H1 (cell line): ENCODE results near the gene HPCAL4. TPM values are rescaled to one million over a fixed set of nuclear protein-coding genes. Genes with fewer than 3 reads are reported as not detected.
A peak's percentile ranks its signal among the peaks of the same experiment; 100 is the strongest.

Experiments
- CTCF ChIA-PET: fragments of 300-600 bp; sonication (Branson Sonifier 250); formaldehyde crosslinking; loops from one replicate; lab custom pipeline; 2021; ENCODE audit not compliant: partially characterized antibody; lab: Charles Lee
- POLR2A ChIA-PET: fragments of 300-600 bp; sonication (Branson Sonifier 250); formaldehyde crosslinking; loops from one replicate; lab custom pipeline; 2021; ENCODE audit warnings: inconsistent platforms; ENCODE audit not compliant: partially characterized antibody; lab: Charles Lee
- DNase-seq, 2 experiments: peaks; one replicate each; pipeline versions ENCODE4 v3.0.0 to v3.0.0-alpha.2; 2010 to 2022; ENCODE audit warnings: low spot score in 2 of 2, low read depth in 1 of 2, mixed read lengths in 1 of 2
- FAIRE-seq: peaks from 2 replicates; lab custom pipeline; 2011; peaks lifted over from hg19 to GRCh38; lab: Jason Lieb, UNC
- H2AFZ ChIP-seq: 2 replicates; pipeline ENCODE4 v1.8.1; 2012; ENCODE audit warnings: low read length, inconsistent platforms
- H2AK5ac ChIP-seq: 2 replicates; pipeline ENCODE4 v1.6.1; 2013; ENCODE audit warnings: low read depth, low read length
- H2BK120ac ChIP-seq: replicated peaks from 2 replicates; pipeline ENCODE3; 2013; ENCODE audit warnings: low read depth, low read length, inconsistent platforms
- H2BK12ac ChIP-seq: 2 replicates; pipeline ENCODE4 v1.6.1; 2013; ENCODE audit warnings: low read depth, low read length
- H2BK15ac ChIP-seq: 2 replicates; pipeline ENCODE4 v1.6.1; 2013; ENCODE audit warnings: low read length
- H2BK20ac ChIP-seq: 2 replicates; pipeline ENCODE4 v1.6.1; 2013; ENCODE audit warnings: low read length
- H2BK5ac ChIP-seq: 2 replicates; pipeline ENCODE4 v1.6.1; 2013; ENCODE audit warnings: low read depth, low read length
- H3K14ac ChIP-seq: 2 replicates; pipeline ENCODE4 v1.6.1; 2013; ENCODE audit warnings: inconsistent platforms; ENCODE audit not compliant: insufficient read length
- H3K18ac ChIP-seq: 2 replicates; pipeline ENCODE4 v1.6.1; 2013; ENCODE audit warnings: low read length; ENCODE audit errors: extremely low read depth
- H3K23ac ChIP-seq: 2 replicates; pipeline ENCODE4 v1.6.1; 2013; ENCODE audit warnings: inconsistent platforms; ENCODE audit not compliant: insufficient read length
- H3K23me2 ChIP-seq: 2 replicates; pipeline ENCODE4 v1.6.1; 2013; ENCODE audit warnings: low read depth, low read length
- H3K27ac ChIP-seq: 2 replicates; pipeline ENCODE4 v1.6.1; 2011; ENCODE audit warnings: low read depth, low read length, inconsistent platforms
- H3K27me3 ChIP-seq, 4 experiments: replicated peaks in 1 of 4; 1 replicate in 1 of 4; 2 replicates in 3 of 4; pipeline versions ENCODE4 v1.6.1 to v1.8.1; 2011 to 2013; ENCODE audit warnings: low read length in 3 of 4, mild to moderate bottlenecking in 3 of 4, inconsistent platforms in 2 of 4, mixed read lengths in 2 of 4, moderate library complexity in 1 of 4; ENCODE audit not compliant: control insufficient read depth in 3 of 4, insufficient read depth in 3 of 4; ENCODE audit errors: extremely low read depth in 1 of 4
- H3K36me3 ChIP-seq, 4 experiments: 2 replicates each; pipeline versions ENCODE4 v1.6.1 to v1.8.1; 2011 to 2013; ENCODE audit warnings: mild to moderate bottlenecking in 4 of 4, low read length in 3 of 4, moderate library complexity in 2 of 4, control low read depth in 1 of 4, inconsistent platforms in 1 of 4; ENCODE audit not compliant: insufficient read depth in 4 of 4, control insufficient read depth in 2 of 4
- H3K4ac ChIP-seq: replicated peaks from 2 replicates; pipeline ENCODE3; 2013; ENCODE audit warnings: low read length, low read depth, mixed read lengths, inconsistent platforms; ENCODE audit not compliant: insufficient read length
- H3K4me1 ChIP-seq, 4 experiments: replicated peaks in 1 of 4; 1 replicate in 1 of 4; 2 replicates in 3 of 4; pipeline versions ENCODE4 v1.6.1 to v1.8.1; 2011 to 2013; ENCODE audit warnings: low read length in 3 of 4, inconsistent platforms in 2 of 4, mixed read lengths in 1 of 4; ENCODE audit not compliant: insufficient read depth in 4 of 4, control insufficient read depth in 3 of 4
- H3K4me2 ChIP-seq, 2 experiments: 2 replicates each; pipeline versions ENCODE4 v1.6.1 to v1.8.1; 2011 to 2013; ENCODE audit warnings: low read depth in 2 of 2, low read length in 2 of 2, control low read depth in 1 of 2, inconsistent platforms in 1 of 2, mild to moderate bottlenecking in 1 of 2; ENCODE audit not compliant: insufficient read depth in 1 of 2
- H3K4me3 ChIP-seq, 4 experiments: fragments of 200-600, 300-600 bp in 1 of 4; sonication (generic), shearing (Covaris generic), sonication (Bioruptor Twin) in 1 of 4; 2 replicates each; pipeline versions ENCODE4 v1.5.1 to v1.8.1; 2011 to 2016; ENCODE audit warnings: low read length in 4 of 4, low read depth in 3 of 4, control low read depth in 2 of 4, inconsistent platforms in 2 of 4, mild to moderate bottlenecking in 2 of 4, mixed read lengths in 1 of 4, moderate library complexity in 1 of 4; ENCODE audit not compliant: insufficient read depth in 2 of 4; ENCODE audit errors: extremely low read depth in 1 of 4
- H3K56ac ChIP-seq: replicated peaks from 2 replicates; pipeline ENCODE3; 2013; ENCODE audit warnings: low read depth, mild to moderate bottlenecking, mixed read lengths, low read length, inconsistent platforms; ENCODE audit not compliant: insufficient read length
- H3K79me1 ChIP-seq: 2 replicates; pipeline ENCODE4 v1.6.1; 2013; ENCODE audit warnings: low read depth, low read length, control low read depth
- H3K79me2 ChIP-seq, 2 experiments: 2 replicates each; pipeline versions ENCODE4 v1.6.1 to v1.8.1; 2012 to 2013; ENCODE audit warnings: low read length in 2 of 2, mild to moderate bottlenecking in 2 of 2, inconsistent platforms in 1 of 2; ENCODE audit not compliant: insufficient read depth in 2 of 2, control insufficient read depth in 1 of 2
- H3K9ac ChIP-seq, 4 experiments: replicated peaks in 1 of 4; 1 replicate in 1 of 4; 2 replicates in 3 of 4; pipeline versions ENCODE4 v1.6.1 to v1.8.1; 2011 to 2013; ENCODE audit warnings: low read depth in 3 of 4, low read length in 3 of 4, control low read depth in 2 of 4, mild to moderate bottlenecking in 2 of 4, moderate library complexity in 2 of 4, inconsistent platforms in 1 of 4; ENCODE audit errors: extremely low read depth in 1 of 4
- H3K9me3 ChIP-seq, 2 experiments: 2 replicates each; pipeline versions ENCODE4 v1.6.1 to v1.8.1; 2012 to 2013; ENCODE audit warnings: mild to moderate bottlenecking in 2 of 2, moderate library complexity in 2 of 2, control low read depth in 1 of 2, inconsistent platforms in 1 of 2, low read depth in 1 of 2, low read length in 1 of 2, mixed read lengths in 1 of 2; ENCODE audit not compliant: insufficient read depth in 2 of 2
- H4K20me1 ChIP-seq, 2 experiments: replicated peaks in 1 of 2; 2 replicates each; pipeline versions ENCODE3 to v1.8.1; 2011 to 2013; ENCODE audit warnings: inconsistent platforms in 2 of 2, low read length in 2 of 2, mild to moderate bottlenecking in 1 of 2; ENCODE audit not compliant: insufficient read depth in 2 of 2, control insufficient read depth in 1 of 2
- H4K5ac ChIP-seq: 2 replicates; pipeline ENCODE4 v1.6.1; 2013; ENCODE audit warnings: low read length, low read depth, mixed read lengths, inconsistent platforms; ENCODE audit not compliant: insufficient read length
- H4K8ac ChIP-seq: 2 replicates; pipeline ENCODE4 v1.8.0; 2013; ENCODE audit warnings: mild to moderate bottlenecking, moderate library complexity, low read length, inconsistent platforms; ENCODE audit not compliant: insufficient read depth; ENCODE audit errors: extremely low read depth
- H4K91ac ChIP-seq: replicated peaks from 2 replicates; pipeline ENCODE3; 2013; ENCODE audit warnings: low read length, mixed read lengths, inconsistent platforms; ENCODE audit not compliant: insufficient read length
- MAFK ChIP-seq: IDR thresholded peaks from 2 replicates; pipeline ENCODE4 v1.6.1; 2012; ENCODE audit warnings: low read depth, mild to moderate bottlenecking, improper control_type of control experiment, low read length
- SRF ChIP-seq: IDR thresholded peaks from 2 replicates; pipeline ENCODE4 v1.6.1; 2011; ENCODE audit warnings: mild to moderate bottlenecking, low read depth, low read length, moderate library complexity
- WGBS, 2 experiments: shearing (Covaris generic) in 1 of 2; methylation state at CpG; one replicate each; pipeline versions ENCODE4 v1.1.6 to v1.1.7; 2013 to 2015; ENCODE audit warnings: low lambda C conversion rate in 2 of 2, mixed read lengths in 2 of 2, inconsistent platforms in 1 of 2, low coverage in 1 of 2, missing lambda C conversion rate in 1 of 2; ENCODE audit not compliant: insufficient replicate concordance in 2 of 2, insufficient coverage in 1 of 2, insufficient read length in 1 of 2; ENCODE audit errors: extremely low coverage in 1 of 2, missing lambda C conversion rate in 1 of 2; 5-methylcytosine and 5-hydroxymethylcytosine counted together
- polyA plus RNA-seq, 7 experiments: library from polyadenylated mRNA; depleted of rRNA in 3 of 7; stranded (reverse) in 5 of 7; unstranded in 2 of 7; fragments of >200 nt in 5 of 7; fragments of 200-250 nt in 2 of 7; gene quantifications; 1 replicate in 5 of 7; 2 replicates in 1 of 7; 4 replicates in 1 of 7; pipeline versions ENCODE4 v1.2.1 to v1.2.3, GENCODE V29; 2011 to 2013; ENCODE audit warnings: missing spikeins in 2 of 7, mixed read lengths in 2 of 7
- total RNA-seq: library from RNA; stranded (reverse); fragmentation: NEBNext Ultra II Directional; extraction: Animal tissue kit (Norgen Biotek cat#: 25700); gene quantifications from 2 replicates; pipeline ENCODE4 v1.2.1, GENCODE V29; 2021

HPCAL4 gene
- total and polyA plus RNA-seq, 2 of the 8 experiments (the other 6 are each of a cell fraction or from before 2014, with no cell fraction given), result 0.54 to 0.74 TPM

DNA sequence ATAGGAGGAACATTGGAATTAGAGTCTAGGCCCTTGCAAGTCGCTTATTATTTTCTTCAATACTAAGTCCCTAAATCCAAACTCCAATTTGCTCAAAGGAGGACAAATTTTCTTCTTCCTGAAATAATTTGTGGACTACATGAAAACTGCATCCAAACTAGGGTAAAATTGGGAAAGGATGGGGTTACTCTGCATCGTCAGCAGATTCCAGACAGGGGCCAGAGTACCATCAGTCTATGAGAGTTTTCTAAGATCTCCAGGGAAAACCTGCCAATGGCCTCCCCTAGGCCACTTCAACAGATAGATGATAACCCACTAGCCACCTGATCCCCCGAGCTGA lies 52.3 kb downstream of the HPCAL4 start:
- no peak overlapping the region for H2BK120ac ChIP-seq
- POLR2A ChIA-PET, result interaction anchor here (1.0 to 1.7 kb wide), 5 partner anchors 9 to 63 kb away, joined by 3 to 5 read pairs (median 4); partner anchors contain the start of gene PABPC4
- peaks cover 0 to 5% (median 0%) of the 10 kb centered on the region in 4 experiments; a peak in 1 of 7 replicates for H3K4me1 ChIP-seq
- peak overlapping the region; percentile 43 to 76 (median 54) for H3K4me3 ChIP-seq
- H4K5ac ChIP-seq, result no peak overlapping the region
- no peak overlapping the region for H3K27ac ChIP-seq
- H3K79me1 ChIP-seq, result no peaks in the 10 kb centered on the region
- peak overlapping the region in 1 of 4 experiments; percentile 14; a peak in 1 of 7 replicates for H3K9ac ChIP-seq
- H4K8ac ChIP-seq, result peak overlapping the region; percentile 35; the same call in 1 of the 2 replicates
- H3K4ac ChIP-seq, result no peak overlapping the region
- peak overlapping the region; percentile 34 for H4K91ac ChIP-seq
- no peak overlapping the region for H2AK5ac ChIP-seq
- no peak overlapping the region for H2BK20ac ChIP-seq
- H3K23me2 ChIP-seq, result peaks cover 4% of the 10 kb centered on the region; the same call in 1 of the 2 replicates
- H3K18ac ChIP-seq, result 0 out of 2 replicates have a peak overlapping the region, but pooled peaks have one; percentile 16
- H4K20me1 ChIP-seq, result no peaks in the 10 kb centered on the region
- CTCF ChIA-PET, result interaction anchor here (0.6 to 16.5 kb wide), 7 partner anchors 9 to 322 kb away, joined by 3 to 337 read pairs (median 14); partner anchors contain the start of genes NT5C1A and PABPC4
- H2BK12ac ChIP-seq, result no peak overlapping the region
- H2AFZ ChIP-seq, result no peak overlapping the region
- H3K36me3 ChIP-seq, result no peaks in the 10 kb centered on the region
- H2BK15ac ChIP-seq, result no peak overlapping the region
- FAIRE-seq (no peak), DNase-seq (no peak)
- H3K9me3 ChIP-seq, result no peaks in the 10 kb centered on the region
- 0 out of 2 replicates have a peak, but pooled peaks have one; percentile 20 for TF ChIP-seq MAFK
- TF ChIP-seq SRF, result no peak
- H3K14ac ChIP-seq, result no peak overlapping the region
- peaks cover 4 to 45% (median 38%) of the 10 kb centered on the region in 4 experiments for H3K27me3 ChIP-seq
- H3K23ac ChIP-seq, result no peak overlapping the region
- H3K79me2 ChIP-seq, result no peaks in the 10 kb centered on the region
- no peak overlapping the region for H3K56ac ChIP-seq
- H3K4me2 ChIP-seq, result peak overlapping the region; percentile 68 to 75
- WGBS, 2 experiments, result 40% methylated on average over 3 of the region's 3 CpGs; no CpG with 5 or more reads in 1 of the 2 experiments
- no peak overlapping the region for H2BK5ac ChIP-seq
